GM19035 (cell line): Measurements from ENCODE around the gene DARS2.

Experiments used
- ATAC-seq: cut with Tn5 transposase; IDR thresholded peaks from one replicate; pipeline ENCODE4 v1.9.1; 2021; ENCODE audit not compliant: unreplicated experiment

The DARS2 gene

DNA sequence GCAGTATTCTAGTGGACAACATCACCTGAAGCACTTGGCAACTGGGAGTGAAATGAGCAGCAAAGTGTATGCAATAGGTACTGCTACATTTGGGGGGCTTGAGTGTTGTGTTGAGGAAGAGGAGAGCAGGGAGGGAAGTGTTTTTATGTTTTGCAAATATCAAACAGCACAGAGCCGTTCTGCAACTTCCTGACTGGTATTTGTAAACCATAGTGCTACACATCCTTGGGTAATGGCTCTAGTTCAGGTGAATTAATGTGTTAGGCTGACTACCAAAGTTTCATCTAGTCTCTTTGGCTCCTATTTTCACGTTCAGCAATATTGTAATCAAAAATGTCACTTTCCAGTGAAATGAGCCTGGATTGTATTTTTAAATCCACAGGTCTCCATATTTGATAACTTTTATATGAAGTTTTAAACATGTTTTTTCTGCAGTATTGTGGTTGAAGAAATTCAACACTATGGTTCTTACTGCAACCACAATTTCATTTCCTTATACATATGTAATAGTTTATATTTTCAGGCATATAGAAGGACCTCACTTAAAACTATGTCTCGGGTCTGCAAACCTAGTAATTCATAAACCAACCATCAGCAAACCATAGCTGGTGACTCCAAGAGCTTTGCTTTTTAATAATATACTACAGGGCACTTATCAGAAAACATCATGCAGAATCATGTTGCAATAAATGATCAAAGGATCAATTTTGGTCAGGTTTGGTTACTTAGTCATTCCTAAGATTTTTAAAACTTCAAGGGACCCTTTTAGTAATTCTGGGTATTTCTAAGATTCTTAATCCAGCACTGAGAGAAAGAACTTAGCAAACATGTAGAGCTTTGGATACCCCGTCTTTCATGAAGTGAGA is 62.5 kb downstream of the DARS2 start:
- no peak for ATAC-seq

DNA sequence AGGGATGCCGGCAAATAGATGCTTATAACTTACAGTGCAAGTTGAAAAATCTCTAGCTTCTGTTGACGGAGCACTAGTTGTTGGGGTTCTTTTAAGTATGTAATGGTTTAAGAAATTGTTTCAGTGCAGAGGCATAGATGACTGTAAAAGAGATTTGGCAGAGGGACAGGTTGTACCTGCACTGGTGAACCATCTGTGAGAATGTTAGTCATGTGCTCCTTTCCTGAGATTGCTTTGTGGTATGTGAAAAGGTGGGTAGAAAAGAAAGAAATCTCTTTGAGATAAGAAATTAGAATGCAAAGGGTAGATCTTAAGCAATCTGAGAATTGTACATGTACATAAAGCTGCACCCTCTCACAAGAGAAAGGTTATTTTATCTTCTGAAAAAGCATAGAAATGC is 63.2 kb downstream of the DARS2 start:
- no peak for ATAC-seq

GRCh38 chr1:173888749-173889148 is 64.3 kb downstream of the DARS2 start:
- ATAC-seq: no peak

DNA sequence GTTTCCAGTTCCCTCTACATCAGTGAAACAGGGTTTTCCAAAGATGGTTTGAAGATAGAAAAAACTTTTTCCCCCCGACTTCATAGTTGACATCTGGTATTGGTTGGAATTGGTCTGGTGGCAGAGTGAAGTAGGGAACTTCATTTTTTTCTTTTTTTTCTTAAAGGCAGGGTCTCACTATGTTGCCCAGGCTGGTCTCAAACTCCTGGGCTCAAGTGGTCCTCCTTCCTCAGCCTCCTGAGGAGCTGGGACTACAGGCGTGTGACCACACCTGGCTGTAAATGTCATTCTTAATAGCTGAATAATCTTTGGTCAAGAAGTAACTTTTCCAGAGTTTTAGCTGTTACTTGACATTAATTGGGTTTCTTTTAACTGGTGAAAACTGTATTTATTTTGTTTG is 65.4 kb downstream of the DARS2 start:
- ATAC-seq: no peak

GRCh38 chr1:173893611-173894010 is 69.1 kb downstream of the DARS2 start:
- ATAC-seq: no peak

DNA sequence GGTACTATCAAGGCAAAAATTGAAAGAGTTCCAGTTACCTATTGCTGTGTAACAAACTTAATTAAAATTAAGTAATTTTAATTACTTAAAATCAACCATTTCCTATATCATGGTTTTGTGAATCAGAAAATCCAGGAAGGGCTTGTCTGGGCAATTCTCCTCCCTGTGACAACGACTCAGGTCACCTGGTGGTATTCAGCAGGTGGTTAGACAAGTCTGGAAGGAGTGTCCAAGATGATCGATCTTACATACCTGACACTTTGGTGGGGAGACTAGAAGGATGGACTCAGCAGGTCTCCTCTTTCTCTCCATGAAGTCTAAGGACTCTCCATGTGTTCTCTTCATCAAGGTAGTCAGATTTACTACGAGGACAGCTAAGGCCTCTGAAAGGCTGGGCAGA is 69.7 kb downstream of the DARS2 start:
- ATAC-seq: no peak

DNA sequence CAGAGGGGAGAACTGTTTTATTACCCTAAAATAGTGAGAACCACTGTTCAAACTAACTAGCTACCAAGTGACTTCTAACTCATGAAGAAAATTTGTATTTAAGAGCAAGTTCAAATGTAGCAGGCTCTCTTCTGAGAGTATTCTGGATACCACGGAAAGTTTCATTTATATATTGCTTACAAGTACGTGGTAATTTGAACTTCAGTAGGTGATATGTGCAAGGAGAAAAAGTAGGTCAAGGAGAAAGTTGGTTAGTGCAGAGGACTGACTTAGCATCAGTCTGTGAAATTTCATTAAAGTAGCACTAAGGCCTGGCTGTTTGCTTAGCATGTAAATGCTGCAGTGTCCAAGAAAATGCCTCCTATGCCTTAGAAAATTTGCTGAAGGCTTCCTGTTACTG is 76.0 kb downstream of the DARS2 start:
- no peak for ATAC-seq

- no peak for ATAC-seq
These were observed 76.5 kb downstream of the DARS2 start for GRCh38 chr1:173900992-173901391.

DNA sequence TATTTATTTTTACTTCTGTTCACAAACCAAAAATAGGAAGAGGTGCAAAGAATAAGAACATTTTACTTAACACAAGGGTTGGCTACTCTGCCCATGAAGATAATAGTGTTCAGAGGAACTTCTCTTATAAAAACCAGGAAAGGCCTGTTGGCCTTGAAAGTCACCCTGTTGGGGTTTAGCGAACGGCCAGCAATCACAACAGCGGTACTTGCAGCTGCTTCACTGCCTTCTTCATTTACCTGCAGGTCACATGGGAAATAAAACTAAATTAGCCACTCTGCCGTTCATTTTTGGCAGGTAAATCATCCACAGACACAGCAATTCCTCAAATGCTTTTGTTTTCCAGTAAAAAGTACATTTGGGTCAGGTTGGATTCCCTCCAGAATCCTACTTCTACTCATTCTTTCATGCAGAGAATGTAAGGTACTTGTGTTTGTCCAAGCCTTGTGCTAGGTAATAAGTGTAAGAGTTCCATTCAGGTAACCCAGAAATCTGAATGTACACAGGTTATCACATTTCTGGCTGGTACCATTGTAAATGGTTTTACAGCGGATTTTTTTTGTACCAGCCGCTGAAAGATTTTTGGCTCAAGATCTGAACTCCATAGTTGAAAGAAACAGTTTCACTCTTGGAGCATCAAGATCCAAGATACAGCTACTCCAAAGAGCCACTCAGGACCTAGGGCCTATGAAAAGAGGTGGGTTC is 79.5 kb downstream of the DARS2 start:
- no peak for ATAC-seq
